PFSK-1 (cell line): ENCODE data around the gene SHANK2.

Experiments used
- POLR2AphosphoS5 ChIP-seq: IDR thresholded peaks from 2 replicates; pipeline ENCODE4 v1.6.1; 2012; ENCODE audit warnings: low read depth, mild to moderate bottlenecking, control low read depth, low read length, moderate library complexity
- REST ChIP-seq, 2 experiments: IDR thresholded peaks; 2 replicates each; pipeline versions ENCODE4 v1.6.1 to v1.8.0; 2011 to 2012; ENCODE audit warnings: low read depth in 2 of 2, low read length in 2 of 2, control low read depth in 1 of 2, inconsistent platforms in 1 of 2, mild to moderate bottlenecking in 1 of 2, moderate library complexity in 1 of 2; ENCODE audit not compliant: insufficient read depth in 1 of 2
- SIN3A ChIP-seq: IDR thresholded peaks from 2 replicates; pipeline ENCODE4 v1.6.1; 2012; ENCODE audit warnings: mild to moderate bottlenecking, low read length, moderate library complexity, borderline replicate concordance; ENCODE audit not compliant: insufficient read depth

- TF ChIP-seq SIN3A: no peak
- TF ChIP-seq POLR2AphosphoS5: no peak
- TF ChIP-seq REST (IDR thresholded peaks at IDR 0.05; ENCODE audit: insufficient read depth in 1 of 2, low read depth in 2 of 2, low read length in 2 of 2): no peak
Observed at GRCh38 chr11:71203681-71204080, 48.7 kb downstream of the SHANK2 start.
